H1 (cell line): ENCODE measurements around the gene RIPOR2. TPM values are rescaled to one million over a fixed set of nuclear protein-coding genes. Genes with fewer than 3 reads are reported as not detected.

ENCODE experiments used
- polyA plus RNA-seq, 7 experiments: library from polyadenylated mRNA; depleted of rRNA in 3 of 7; stranded (reverse) in 5 of 7; unstranded in 2 of 7; fragments of >200 nt in 5 of 7; fragments of 200-250 nt in 2 of 7; gene quantifications; 1 replicate in 5 of 7; 2 replicates in 1 of 7; 4 replicates in 1 of 7; pipeline versions ENCODE4 v1.2.1 to v1.2.3, GENCODE V29; 2011 to 2013; ENCODE audit warnings: missing spikeins in 2 of 7, mixed read lengths in 2 of 7
- total RNA-seq: library from RNA; stranded (reverse); fragmentation: NEBNext Ultra II Directional; extraction: Animal tissue kit (Norgen Biotek cat#: 25700); gene quantifications from 2 replicates; pipeline ENCODE4 v1.2.1, GENCODE V29; 2021
- TF ChIP-seq, protein P1 (sequence below): fragments of 300-600 bp; sonication (generic); IDR thresholded peaks from 2 replicates; pipeline ENCODE4 v1.7.1; 2012; ENCODE audit warnings: low read length, moderate library complexity, mild to moderate bottlenecking, inconsistent platforms; ENCODE audit not compliant: insufficient replicate concordance

The RIPOR2 gene
- total and polyA plus RNA-seq, 2 of the 8 experiments (the other 6 are each of a cell fraction or from before 2014, with no cell fraction given), result 16.7 to 45.6 TPM

DNA sequence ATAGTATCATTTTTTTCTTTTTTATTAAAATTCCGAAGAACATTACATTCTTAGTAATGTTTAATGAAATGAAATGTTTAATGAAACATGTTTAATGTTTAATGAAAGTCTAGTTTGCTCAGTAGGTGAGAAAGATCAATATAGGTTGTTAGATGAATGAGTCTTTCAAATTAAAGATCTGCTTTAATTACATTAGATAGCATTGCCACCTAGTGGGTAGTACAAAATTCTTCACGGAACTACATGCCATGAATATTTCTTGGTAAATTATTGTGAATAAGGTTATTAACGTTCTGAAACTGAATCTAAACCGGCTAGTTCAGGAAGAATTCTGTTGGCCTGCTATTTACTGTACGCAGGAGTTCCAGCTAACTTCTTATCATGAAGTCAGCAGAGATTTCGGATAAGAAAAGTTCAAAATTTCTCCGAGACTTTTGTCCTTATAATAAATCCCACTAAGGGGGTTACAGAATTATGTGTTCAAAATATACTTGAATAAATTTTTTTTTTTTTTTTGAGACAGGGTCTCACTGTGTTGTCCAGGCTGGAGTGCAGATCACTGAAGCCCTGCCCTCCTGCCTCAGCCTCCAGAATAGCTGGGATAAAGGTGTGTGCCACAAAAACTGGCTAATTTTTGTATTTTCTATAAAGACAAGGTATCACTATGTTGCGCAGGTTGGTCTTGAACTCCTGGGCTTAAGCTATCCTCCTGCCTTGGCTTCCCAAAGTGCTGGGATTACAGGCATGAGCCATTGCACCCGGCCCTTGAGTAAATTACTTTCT, 168.9 kb downstream of the RIPOR2 start (continued):
- TF ChIP-seq, protein P1, sequence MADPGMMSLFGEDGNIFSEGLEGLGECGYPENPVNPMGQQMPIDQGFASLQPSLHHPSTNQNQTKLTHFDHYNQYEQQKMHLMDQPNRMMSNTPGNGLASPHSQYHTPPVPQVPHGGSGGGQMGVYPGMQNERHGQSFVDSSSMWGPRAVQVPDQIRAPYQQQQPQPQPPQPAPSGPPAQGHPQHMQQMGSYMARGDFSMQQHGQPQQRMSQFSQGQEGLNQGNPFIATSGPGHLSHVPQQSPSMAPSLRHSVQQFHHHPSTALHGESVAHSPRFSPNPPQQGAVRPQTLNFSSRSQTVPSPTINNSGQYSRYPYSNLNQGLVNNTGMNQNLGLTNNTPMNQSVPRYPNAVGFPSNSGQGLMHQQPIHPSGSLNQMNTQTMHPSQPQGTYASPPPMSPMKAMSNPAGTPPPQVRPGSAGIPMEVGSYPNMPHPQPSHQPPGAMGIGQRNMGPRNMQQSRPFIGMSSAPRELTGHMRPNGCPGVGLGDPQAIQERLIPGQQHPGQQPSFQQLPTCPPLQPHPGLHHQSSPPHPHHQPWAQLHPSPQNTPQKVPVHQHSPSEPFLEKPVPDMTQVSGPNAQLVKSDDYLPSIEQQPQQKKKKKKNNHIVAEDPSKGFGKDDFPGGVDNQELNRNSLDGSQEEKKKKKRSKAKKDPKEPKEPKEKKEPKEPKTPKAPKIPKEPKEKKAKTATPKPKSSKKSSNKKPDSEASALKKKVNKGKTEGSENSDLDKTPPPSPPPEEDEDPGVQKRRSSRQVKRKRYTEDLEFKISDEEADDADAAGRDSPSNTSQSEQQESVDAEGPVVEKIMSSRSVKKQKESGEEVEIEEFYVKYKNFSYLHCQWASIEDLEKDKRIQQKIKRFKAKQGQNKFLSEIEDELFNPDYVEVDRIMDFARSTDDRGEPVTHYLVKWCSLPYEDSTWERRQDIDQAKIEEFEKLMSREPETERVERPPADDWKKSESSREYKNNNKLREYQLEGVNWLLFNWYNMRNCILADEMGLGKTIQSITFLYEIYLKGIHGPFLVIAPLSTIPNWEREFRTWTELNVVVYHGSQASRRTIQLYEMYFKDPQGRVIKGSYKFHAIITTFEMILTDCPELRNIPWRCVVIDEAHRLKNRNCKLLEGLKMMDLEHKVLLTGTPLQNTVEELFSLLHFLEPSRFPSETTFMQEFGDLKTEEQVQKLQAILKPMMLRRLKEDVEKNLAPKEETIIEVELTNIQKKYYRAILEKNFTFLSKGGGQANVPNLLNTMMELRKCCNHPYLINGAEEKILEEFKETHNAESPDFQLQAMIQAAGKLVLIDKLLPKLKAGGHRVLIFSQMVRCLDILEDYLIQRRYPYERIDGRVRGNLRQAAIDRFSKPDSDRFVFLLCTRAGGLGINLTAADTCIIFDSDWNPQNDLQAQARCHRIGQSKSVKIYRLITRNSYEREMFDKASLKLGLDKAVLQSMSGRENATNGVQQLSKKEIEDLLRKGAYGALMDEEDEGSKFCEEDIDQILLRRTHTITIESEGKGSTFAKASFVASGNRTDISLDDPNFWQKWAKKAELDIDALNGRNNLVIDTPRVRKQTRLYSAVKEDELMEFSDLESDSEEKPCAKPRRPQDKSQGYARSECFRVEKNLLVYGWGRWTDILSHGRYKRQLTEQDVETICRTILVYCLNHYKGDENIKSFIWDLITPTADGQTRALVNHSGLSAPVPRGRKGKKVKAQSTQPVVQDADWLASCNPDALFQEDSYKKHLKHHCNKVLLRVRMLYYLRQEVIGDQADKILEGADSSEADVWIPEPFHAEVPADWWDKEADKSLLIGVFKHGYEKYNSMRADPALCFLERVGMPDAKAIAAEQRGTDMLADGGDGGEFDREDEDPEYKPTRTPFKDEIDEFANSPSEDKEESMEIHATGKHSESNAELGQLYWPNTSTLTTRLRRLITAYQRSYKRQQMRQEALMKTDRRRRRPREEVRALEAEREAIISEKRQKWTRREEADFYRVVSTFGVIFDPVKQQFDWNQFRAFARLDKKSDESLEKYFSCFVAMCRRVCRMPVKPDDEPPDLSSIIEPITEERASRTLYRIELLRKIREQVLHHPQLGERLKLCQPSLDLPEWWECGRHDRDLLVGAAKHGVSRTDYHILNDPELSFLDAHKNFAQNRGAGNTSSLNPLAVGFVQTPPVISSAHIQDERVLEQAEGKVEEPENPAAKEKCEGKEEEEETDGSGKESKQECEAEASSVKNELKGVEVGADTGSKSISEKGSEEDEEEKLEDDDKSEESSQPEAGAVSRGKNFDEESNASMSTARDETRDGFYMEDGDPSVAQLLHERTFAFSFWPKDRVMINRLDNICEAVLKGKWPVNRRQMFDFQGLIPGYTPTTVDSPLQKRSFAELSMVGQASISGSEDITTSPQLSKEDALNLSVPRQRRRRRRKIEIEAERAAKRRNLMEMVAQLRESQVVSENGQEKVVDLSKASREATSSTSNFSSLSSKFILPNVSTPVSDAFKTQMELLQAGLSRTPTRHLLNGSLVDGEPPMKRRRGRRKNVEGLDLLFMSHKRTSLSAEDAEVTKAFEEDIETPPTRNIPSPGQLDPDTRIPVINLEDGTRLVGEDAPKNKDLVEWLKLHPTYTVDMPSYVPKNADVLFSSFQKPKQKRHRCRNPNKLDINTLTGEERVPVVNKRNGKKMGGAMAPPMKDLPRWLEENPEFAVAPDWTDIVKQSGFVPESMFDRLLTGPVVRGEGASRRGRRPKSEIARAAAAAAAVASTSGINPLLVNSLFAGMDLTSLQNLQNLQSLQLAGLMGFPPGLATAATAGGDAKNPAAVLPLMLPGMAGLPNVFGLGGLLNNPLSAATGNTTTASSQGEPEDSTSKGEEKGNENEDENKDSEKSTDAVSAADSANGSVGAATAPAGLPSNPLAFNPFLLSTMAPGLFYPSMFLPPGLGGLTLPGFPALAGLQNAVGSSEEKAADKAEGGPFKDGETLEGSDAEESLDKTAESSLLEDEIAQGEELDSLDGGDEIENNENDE, result no peak
